HG03432 (cell line): ENCODE results near the gene SH3GL1.
"Not testable (repeated sequence)": the region's sequence is repeated elsewhere in the genome, so short reads cannot be mapped to it uniquely, and the experiment has no call there.

Source experiments
- ATAC-seq: cut with Tn5 transposase; IDR thresholded peaks from one replicate; pipeline ENCODE4 v1.9.1; 2021; ENCODE audit warnings: mild to moderate bottlenecking, moderate library complexity; ENCODE audit not compliant: unreplicated experiment

SH3GL1 gene

DNA sequence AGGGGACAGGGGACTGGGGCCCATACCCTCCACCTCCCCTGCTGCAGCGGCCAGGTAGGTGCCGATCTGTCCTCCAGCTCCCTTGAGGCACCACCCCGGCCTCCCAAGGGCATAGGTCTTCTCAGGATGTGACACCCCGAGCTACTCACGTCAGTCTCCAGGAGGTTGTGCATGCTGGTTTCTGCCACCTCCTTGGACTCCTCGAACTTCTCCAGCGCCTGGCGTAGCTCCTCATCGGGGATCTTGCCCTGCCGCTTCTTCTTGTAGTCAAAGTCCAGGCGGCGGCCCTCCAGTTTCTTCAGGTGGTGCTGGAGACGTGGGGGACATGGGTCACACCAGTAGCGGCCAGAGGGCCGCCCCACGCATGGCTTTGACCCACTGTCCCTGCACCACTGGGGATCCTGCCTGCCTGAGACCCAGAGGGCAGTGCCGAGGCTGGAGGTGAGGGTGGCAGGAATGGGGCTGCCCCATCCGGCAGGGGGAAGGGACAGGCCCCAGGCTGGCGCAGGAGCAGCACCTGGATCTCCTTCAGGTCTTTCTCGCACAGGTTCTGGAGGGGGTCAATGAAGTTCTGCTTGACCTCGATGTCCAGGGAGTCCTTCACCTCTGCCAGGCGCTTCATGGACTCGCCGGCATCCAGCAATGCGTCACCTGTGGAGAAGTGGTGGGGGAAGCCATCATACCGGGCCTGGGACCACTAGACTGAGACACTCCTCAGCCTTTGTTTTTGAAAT, 36.6 kb downstream of the SH3GL1 start:
- ATAC-seq, result no peak

DNA sequence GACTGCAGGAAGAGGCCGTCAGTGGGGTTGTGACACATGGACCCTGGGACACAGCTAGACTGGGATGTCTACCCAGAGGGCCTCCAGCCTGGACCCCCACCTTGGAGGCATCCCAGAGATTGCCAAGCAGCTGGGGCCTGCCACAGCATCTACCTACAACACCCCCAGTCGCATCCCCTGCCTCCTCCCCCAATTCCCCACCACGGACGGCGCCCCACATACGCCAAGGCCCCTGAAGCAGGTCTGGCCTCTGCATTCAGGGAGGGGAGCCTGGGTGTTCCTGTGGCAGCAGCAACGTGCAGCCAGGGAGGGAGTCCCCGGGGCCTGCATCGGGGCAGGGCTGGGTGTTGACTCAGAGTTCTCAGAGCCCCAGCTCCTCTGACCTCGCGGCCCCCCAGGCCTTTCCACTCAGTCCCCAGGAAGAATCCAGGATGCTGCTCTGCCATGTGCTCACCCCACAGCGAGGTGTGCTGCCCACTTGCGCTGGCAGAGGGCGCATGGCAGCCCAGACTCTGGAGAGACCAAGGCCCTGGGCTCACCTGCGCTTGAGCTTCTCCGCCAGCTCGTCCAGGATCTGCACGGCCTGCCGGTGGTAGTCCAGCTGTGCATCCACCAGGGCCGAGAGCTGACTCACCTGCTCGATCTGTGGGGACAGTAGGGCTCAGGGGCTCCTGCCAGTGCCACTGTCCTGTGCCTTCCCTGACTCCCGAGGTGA, 37.4 kb downstream of the SH3GL1 start:
- ATAC-seq, result no peak

GRCh38 chr19:4362101-4362828, 38.1 kb downstream of the SH3GL1 start:
- no peak for ATAC-seq

- ATAC-seq, result no peak
Measured at GRCh38 chr19:4361152-4362046, 38.9 kb downstream of the SH3GL1 start.

DNA sequence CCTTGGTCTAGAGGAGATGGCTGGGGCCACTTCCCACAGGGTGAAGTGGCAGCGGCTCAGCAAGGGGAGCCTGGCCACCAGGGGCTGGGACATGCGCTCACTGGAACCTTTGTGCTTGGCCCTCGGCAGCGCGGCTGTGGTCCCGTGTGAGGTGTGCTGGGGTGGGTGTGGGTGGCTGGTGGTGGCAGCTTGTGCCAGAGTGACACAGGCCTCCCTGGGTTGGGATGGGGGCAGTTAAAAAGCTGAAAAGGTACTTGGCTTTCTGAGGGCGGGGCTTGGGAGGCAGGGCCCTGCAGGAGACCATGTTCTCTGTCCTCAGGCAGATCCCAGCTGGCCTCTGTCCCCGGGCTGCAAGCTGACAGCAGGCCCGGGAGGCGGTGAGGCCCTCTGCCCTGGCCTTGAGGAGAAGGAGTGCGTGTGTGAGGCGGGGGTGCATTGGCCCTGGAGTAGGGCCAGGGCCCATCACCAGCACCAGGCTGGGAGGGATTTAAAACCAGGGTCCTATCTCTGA, 39.7 kb downstream of the SH3GL1 start:
- no peak for ATAC-seq

DNA sequence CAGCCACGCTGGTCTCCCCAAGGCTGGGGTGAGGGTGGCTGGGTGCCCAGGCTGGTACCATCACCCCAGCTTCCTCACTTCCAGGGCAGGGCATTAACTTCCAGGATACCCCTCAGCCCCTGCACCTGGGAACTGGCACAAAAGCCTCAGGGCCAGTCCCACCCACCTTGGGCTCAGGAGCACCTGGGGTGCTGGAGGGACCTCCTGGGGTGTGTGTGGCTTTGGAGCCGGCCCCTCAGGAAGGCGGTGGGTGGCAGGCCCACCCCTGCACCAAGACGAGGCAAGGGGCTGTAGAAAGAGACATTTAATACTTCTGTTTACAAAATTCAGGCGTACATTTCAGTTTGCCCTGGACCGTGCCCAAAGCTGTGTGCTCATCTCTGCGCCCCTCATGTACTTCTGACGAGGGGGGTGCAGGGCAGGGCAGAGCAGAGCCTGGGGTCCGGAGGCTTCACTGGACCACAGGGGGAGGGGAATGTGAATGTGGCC, 40.2 kb downstream of the SH3GL1 start:
- no peak for ATAC-seq

DNA sequence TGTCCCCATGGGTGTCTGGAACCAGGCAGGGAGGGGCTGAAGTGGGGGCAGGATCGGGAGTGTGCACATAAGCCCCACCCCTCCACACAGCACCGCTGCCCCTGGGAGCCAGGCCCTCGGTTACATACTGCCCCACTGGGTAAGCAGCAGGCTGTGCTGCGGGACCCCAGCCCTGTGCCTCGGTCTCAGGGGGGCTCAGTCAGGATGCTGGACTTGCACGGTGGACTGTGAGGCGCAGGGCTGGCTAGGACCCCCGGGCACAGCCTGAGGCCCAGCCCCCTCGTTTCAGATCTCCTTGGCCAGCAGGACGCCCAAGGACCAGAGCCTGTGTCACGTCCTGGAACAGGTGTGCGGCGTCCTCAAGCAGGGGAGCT, 40.7 kb downstream of the SH3GL1 start:
- ATAC-seq, result no peak

GRCh38 chr19:4358709-4359626, 41.4 kb downstream of the SH3GL1 start:
- ATAC-seq, result no peak

GRCh38 chr19:4357921-4358326, 42.4 kb downstream of the SH3GL1 start:
- ATAC-seq, result no peak

GRCh38 chr19:4357095-4357797, 43.1 kb downstream of the SH3GL1 start:
- no peak for ATAC-seq

GRCh38 chr19:4354897-4355296, 45.5 kb downstream of the SH3GL1 start:
- no peak for ATAC-seq

GRCh38 chr19:4354282-4354681, 46.1 kb downstream of the SH3GL1 start:
- ATAC-seq, result no peak

DNA sequence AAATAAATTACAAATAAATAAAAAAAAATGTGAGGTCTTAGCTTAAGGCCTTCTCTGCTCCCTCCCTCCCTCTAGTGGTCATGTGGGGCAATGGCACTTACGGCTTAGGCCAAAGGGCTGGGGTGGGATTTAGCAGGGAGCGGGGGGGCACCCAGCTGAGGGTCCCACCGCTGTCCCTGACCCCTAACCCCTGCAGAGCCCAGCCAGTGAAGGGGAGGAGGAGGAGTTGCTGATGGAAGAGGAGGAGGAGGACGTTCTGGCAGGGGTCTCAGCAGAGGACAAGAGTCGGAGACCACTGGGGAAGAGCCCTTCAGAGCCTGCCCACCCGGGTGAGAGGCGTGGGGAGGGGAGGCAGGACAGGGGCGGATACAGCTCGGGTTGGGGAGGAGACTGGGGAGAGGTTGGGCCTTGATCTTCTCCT, 47.6 kb downstream of the SH3GL1 start:
- ATAC-seq, result no peak

- no peak for ATAC-seq
Measured at GRCh38 chr19:4350726-4351125, 49.6 kb downstream of the SH3GL1 start.

DNA sequence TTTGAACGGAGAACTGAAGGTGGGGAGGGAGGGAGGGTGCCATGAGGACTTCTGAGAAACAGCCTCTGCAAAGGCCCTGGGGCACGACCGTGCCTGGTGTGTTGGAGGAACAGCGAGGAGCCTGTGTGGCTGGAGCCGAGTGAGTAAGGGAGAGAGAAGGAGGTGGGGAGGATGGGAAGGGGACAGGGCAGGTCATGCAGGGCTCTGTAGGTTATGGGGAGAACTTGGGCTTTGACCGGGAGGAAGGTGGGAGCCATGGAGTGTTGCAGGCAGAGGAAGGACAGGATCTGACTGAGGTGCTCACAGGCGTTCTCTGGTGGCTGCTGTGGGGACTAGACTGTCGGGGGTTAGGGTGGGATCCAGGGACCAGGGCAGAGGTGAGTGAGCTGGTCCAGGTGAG, 50.2 kb downstream of the SH3GL1 start:
- ATAC-seq, result no peak

DNA sequence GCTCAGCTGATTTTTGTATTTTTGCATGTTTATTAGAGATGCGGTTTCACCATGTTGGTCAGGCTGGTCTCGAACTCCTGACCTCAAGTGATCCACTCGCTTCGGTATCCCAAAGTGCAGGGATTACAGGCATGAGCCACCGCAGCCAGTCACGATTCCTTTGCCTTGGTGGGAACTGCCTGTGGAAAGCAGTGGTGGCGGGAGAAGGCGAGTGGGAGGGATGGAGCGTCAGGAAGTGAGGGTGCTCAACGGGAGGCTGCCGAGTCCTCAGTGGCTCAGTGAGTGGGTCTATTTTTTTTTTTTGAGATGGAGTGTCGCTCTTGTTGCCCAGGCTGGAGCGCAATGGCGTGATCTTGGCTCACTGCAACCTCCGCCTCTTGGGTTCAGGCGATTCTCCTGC, 51.1 kb downstream of the SH3GL1 start:
- not testable (repeated sequence) for ATAC-seq

DNA sequence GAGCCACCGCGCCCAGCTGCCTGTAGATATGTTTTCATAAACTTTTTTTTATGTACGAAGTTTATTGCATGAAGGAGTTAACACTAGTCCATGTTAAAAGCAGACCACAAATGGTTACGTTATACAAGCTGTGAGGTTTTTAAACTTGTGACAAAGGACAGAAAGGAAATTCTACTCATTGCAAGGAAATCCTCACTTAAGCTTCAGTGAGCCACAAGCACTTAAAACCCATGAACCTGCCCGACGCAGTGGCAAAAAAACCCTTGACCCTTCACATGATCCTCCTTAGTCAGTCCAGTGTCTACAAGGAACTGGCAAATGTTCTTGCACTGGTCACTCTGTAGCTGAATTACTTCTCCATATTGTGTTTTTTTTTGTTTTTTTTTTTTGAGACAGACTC, 52.8 kb downstream of the SH3GL1 start:
- ATAC-seq, result no peak

- no peak for ATAC-seq
Measured at GRCh38 chr19:4346020-4346383, 54.3 kb downstream of the SH3GL1 start.
